OCI-LY1 (cell line): ENCODE results near the gene PRG3.

ENCODE experiments used
- H2AFZ ChIP-seq: fragments of 200-600 bp; sonication (generic), shearing (Covaris generic); 2 replicates; pipeline ENCODE4 v1.6.0; 2014; ENCODE audit warnings: antibody characterized with exemption, mild to moderate bottlenecking, low read length
- H3F3A ChIP-seq: fragments of 200-600 bp; sonication (generic), shearing (Covaris generic); 2 replicates; pipeline ENCODE4 v1.6.0; 2014; ENCODE audit warnings: mild to moderate bottlenecking, antibody characterized with exemption, low read length, moderate library complexity; ENCODE audit not compliant: insufficient read depth
- H3K27ac ChIP-seq: fragments of 200-600 bp; sonication (generic); 2 replicates; pipeline ENCODE4 v1.5.1; 2014; ENCODE audit warnings: low read length, mixed run types, mild to moderate bottlenecking, low read depth; ENCODE audit not compliant: poor library complexity, severe bottlenecking
- H3K27me3 ChIP-seq: fragments of 200-600 bp; sonication (generic); 2 replicates; pipeline ENCODE4 v1.6.0; 2014; ENCODE audit warnings: antibody characterized with exemption, mild to moderate bottlenecking, low read length, moderate library complexity; ENCODE audit not compliant: insufficient read depth
- H3K36me3 ChIP-seq: fragments of 200-600 bp; sonication (generic); 2 replicates; pipeline ENCODE4 v1.6.1; 2014; ENCODE audit warnings: mild to moderate bottlenecking, antibody characterized with exemption, low read length, moderate library complexity, mixed read lengths; ENCODE audit not compliant: insufficient read depth
- H3K4me1 ChIP-seq: fragments of 200-600 bp; sonication (generic); 2 replicates; pipeline ENCODE4 v1.5.1; 2014; ENCODE audit warnings: mild to moderate bottlenecking, low read length, moderate library complexity; ENCODE audit not compliant: insufficient read depth, severe bottlenecking
- H3K4me2 ChIP-seq: fragments of 200-600 bp; sonication (generic), shearing (Covaris generic); 2 replicates; pipeline ENCODE4 v1.6.1; 2014; ENCODE audit warnings: low read length
- H3K4me3 ChIP-seq: fragments of 200-600 bp; sonication (generic); 2 replicates; pipeline ENCODE4 v1.5.1; 2014; ENCODE audit warnings: low read length, low read depth, mild to moderate bottlenecking, mixed read lengths; ENCODE audit not compliant: poor library complexity, severe bottlenecking
- H3K79me2 ChIP-seq: fragments of 200-600 bp; shearing (Covaris generic); 2 replicates; pipeline ENCODE4 v1.6.1; 2016; ENCODE audit warnings: mixed run types, low read length, mixed read lengths; ENCODE audit not compliant: insufficient read depth
- H3K9ac ChIP-seq: fragments of 200-600 bp; sonication (generic), shearing (Covaris generic); 2 replicates; pipeline ENCODE4 v1.6.1; 2014; ENCODE audit warnings: mild to moderate bottlenecking, low read length, mixed read lengths
- H3K9me2 ChIP-seq: fragments of 200-600 bp; sonication (generic), shearing (Covaris generic); 2 replicates; pipeline ENCODE4 v1.6.1; 2014; ENCODE audit warnings: low read depth, mild to moderate bottlenecking, low read length, mixed read lengths
- H3K9me3 ChIP-seq: fragments of 200-600 bp; shearing (Covaris generic); 2 replicates; pipeline ENCODE4 v1.6.1; 2014; ENCODE audit warnings: low read length, mixed read lengths
- H4K20me1 ChIP-seq: fragments of 200-600 bp; sonication (generic), shearing (Covaris generic); 2 replicates; pipeline ENCODE4 v1.6.0; 2016; ENCODE audit warnings: mild to moderate bottlenecking, low read length; ENCODE audit not compliant: insufficient read depth
- CTCF ChIP-seq: fragments of 200-600 bp; sonication (generic), shearing (Covaris generic); IDR thresholded peaks from 2 replicates; pipeline ENCODE4 v1.5.1; 2017; ENCODE audit warnings: mild to moderate bottlenecking, antibody characterized with exemption, low read length, moderate library complexity, mixed read lengths
- EZH2 ChIP-seq: fragments of 200-600 bp; sonication (generic), shearing (Covaris generic); IDR thresholded peaks from 2 replicates; pipeline ENCODE4 v1.8.0; 2017; ENCODE audit warnings: borderline replicate concordance, mixed run types, mild to moderate bottlenecking, antibody characterized with exemption, low read length, moderate library complexity, mixed read lengths

The PRG3 gene

GRCh38 chr11:57399972-57400578, 19.1 kb upstream of the PRG3 start:
- Histone ChIP-seq H2AFZ (no peak overlapping the region), H4K20me1 (no peaks in the 10 kb centered on the region), H3K9me3 (no peaks in the 10 kb centered on the region), H3K4me2 (no peak overlapping the region), H3K27ac (no peak overlapping the region), H3K79me2 (no peaks in the 10 kb centered on the region), H3K4me3 (no peak overlapping the region), H3K27me3 (no peaks in the 10 kb centered on the region), H3K4me1 (no peaks in the 10 kb centered on the region), H3K36me3 (peaks cover 2% of the 10 kb centered on the region), H3K9ac (no peak overlapping the region), H3K9me2 (no peaks in the 10 kb centered on the region), H3F3A (no peaks in the 10 kb centered on the region)
- TF ChIP-seq CTCF (no peak), EZH2 (no peak)

GRCh38 chr11:57399221-57399620, 18.3 kb upstream of the PRG3 start:
- Histone ChIP-seq H3K9ac (no peak overlapping the region), H3K27ac (no peak overlapping the region), H4K20me1 (no peaks in the 10 kb centered on the region), H3K79me2 (no peaks in the 10 kb centered on the region), H3K9me2 (no peaks in the 10 kb centered on the region), H3K4me1 (no peaks in the 10 kb centered on the region), H3K4me2 (no peak overlapping the region), H3F3A (no peaks in the 10 kb centered on the region), H3K27me3 (no peaks in the 10 kb centered on the region), H2AFZ (no peak overlapping the region), H3K9me3 (no peaks in the 10 kb centered on the region), H3K36me3 (no peaks in the 10 kb centered on the region), H3K4me3 (no peak overlapping the region)
- TF ChIP-seq CTCF (no peak), EZH2 (no peak)

DNA sequence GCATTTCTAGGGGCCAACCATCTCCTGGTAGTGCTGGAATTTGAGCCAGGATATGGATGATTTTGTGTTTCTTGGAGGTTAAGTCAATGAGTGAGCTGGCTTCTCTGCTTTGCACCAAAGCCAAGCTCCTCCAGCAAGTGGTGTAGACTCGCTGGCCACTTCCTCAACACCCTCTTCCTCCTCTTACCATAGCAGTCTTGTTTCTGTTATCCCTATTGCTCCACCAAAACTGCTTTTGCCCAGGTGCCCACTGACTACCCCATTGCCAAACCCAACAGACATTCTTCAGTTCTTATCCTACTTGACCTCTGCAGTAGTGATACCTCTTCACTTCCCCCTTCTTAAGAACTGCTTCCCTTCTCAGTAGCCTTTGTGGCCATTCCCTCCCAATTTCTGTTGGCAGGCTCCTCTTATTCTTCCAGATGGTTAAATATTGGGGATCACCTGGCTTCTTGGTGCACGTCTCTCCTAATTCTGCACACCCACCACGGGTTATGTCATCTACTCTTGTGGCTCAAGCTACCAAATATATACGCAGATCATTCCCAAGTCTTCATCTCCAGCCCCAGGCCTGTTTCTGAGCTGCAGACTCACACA, 16.5 kb upstream of the PRG3 start:
- Histone ChIP-seq H3K79me2 (no peaks in the 10 kb centered on the region), H3K27ac (no peak overlapping the region), H4K20me1 (no peaks in the 10 kb centered on the region), H3F3A (no peaks in the 10 kb centered on the region), H3K9me2 (no peaks in the 10 kb centered on the region), H3K9ac (no peak overlapping the region), H3K27me3 (no peaks in the 10 kb centered on the region), H3K9me3 (no peaks in the 10 kb centered on the region), H3K36me3 (no peaks in the 10 kb centered on the region), H2AFZ (no peak overlapping the region), H3K4me3 (no peak overlapping the region), H3K4me1 (no peaks in the 10 kb centered on the region), H3K4me2 (no peak overlapping the region)
- no peak for TF ChIP-seq EZH2
- TF ChIP-seq CTCF, result no peak
